ENCODE data around the gene PCDH18.

The PCDH18 gene, protein sequence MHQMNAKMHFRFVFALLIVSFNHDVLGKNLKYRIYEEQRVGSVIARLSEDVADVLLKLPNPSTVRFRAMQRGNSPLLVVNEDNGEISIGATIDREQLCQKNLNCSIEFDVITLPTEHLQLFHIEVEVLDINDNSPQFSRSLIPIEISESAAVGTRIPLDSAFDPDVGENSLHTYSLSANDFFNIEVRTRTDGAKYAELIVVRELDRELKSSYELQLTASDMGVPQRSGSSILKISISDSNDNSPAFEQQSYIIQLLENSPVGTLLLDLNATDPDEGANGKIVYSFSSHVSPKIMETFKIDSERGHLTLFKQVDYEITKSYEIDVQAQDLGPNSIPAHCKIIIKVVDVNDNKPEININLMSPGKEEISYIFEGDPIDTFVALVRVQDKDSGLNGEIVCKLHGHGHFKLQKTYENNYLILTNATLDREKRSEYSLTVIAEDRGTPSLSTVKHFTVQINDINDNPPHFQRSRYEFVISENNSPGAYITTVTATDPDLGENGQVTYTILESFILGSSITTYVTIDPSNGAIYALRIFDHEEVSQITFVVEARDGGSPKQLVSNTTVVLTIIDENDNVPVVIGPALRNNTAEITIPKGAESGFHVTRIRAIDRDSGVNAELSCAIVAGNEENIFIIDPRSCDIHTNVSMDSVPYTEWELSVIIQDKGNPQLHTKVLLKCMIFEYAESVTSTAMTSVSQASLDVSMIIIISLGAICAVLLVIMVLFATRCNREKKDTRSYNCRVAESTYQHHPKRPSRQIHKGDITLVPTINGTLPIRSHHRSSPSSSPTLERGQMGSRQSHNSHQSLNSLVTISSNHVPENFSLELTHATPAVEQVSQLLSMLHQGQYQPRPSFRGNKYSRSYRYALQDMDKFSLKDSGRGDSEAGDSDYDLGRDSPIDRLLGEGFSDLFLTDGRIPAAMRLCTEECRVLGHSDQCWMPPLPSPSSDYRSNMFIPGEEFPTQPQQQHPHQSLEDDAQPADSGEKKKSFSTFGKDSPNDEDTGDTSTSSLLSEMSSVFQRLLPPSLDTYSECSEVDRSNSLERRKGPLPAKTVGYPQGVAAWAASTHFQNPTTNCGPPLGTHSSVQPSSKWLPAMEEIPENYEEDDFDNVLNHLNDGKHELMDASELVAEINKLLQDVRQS

DNA sequence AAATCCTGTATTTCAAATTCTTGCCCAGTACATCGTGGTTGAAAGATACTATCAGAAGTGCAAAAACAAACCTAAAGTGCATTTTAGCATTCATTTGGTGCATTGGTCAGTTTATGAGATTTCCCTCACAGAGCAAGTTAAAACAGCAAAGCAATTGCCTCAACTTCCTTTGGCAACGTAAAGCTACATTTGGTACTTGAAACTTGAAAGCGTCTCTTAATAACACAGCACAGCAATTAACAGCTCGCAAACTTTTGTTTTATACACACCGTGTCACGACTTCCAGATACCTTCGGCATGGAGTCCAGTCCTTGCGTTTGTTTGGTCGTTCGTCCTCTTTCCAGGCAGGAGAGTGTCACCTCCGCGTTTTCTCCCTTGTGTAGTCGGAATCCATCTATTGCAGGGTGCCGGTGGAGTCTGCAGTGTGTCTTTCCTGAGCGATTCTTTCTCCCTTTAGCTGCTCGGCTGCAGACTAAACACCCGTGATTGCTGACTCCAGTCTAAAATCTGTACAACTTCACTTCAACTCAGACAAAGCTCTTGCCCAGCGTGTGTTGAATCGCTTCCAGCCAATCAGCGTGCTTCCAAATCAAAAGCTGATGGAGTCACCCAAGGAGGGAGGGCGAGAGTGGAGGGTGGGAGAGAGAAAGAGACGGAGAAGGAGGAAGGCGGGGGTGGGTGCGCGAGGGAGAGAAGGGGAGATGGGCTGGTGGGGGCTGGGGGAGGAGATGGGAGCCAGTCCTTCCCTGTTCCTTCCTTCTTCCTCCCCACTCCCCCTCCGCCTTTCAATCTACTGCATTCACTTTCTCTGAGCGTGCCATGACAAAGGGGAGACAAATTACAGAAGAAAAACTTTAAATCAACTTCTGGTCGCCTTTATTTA is at the start of gene PCDH18:
Gene PCDH18 (minus strand): TSS at position 509 of the 883 bp plus-strand sequence. CDS start 406 bp downstream, at position 103.
- H3K9me3 ChIP-seq (ENCODE audit: insufficient read depth, low read length, severe bottlenecking) = no peaks in the 10 kb centered on the region
- no peak within 1 kb of the TSS for H3K4me2 ChIP-seq (ENCODE audit: insufficient read depth, low read length)
- no peaks in the 10 kb centered on the region for H3K79me2 ChIP-seq (ENCODE audit: insufficient read depth, low read length)
- H3K36me3 ChIP-seq (ENCODE audit: insufficient read depth, low read length) = no peaks in the 10 kb centered on the region
- H4K20me1 ChIP-seq (ENCODE audit: insufficient read depth, low read length) = no peaks in the 10 kb centered on the region
- H3K9ac ChIP-seq (ENCODE audit: low read depth, low read length) = no peak within 1 kb of the TSS
- no peak within 1 kb of the TSS for H2AFZ ChIP-seq (ENCODE audit: low read depth, low read length)
- no peaks in the 10 kb centered on the region for H3K27me3 ChIP-seq (ENCODE audit: insufficient read depth, low read length, poor library complexity)
- H3K4me1 ChIP-seq (ENCODE audit: insufficient read depth, low read length) = no peaks in the 10 kb centered on the region
- TF ChIP-seq, protein P1, sequence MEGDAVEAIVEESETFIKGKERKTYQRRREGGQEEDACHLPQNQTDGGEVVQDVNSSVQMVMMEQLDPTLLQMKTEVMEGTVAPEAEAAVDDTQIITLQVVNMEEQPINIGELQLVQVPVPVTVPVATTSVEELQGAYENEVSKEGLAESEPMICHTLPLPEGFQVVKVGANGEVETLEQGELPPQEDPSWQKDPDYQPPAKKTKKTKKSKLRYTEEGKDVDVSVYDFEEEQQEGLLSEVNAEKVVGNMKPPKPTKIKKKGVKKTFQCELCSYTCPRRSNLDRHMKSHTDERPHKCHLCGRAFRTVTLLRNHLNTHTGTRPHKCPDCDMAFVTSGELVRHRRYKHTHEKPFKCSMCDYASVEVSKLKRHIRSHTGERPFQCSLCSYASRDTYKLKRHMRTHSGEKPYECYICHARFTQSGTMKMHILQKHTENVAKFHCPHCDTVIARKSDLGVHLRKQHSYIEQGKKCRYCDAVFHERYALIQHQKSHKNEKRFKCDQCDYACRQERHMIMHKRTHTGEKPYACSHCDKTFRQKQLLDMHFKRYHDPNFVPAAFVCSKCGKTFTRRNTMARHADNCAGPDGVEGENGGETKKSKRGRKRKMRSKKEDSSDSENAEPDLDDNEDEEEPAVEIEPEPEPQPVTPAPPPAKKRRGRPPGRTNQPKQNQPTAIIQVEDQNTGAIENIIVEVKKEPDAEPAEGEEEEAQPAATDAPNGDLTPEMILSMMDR (IDR thresholded peaks at IDR 0.05; ENCODE audit: borderline replicate concordance, extremely low read depth, low read length, poor library complexity, severe bottlenecking) = no peak
- ATAC-seq (ENCODE audit: insufficient read depth, low read depth) (no peak), DNase-seq (no peak)
- H3K4me3 ChIP-seq (ENCODE audit: low read depth in 1 of 2, low read length in 2 of 2) = no peak within 1 kb of the TSS
- H3K27ac ChIP-seq (ENCODE audit: low read length) = no peak within 1 kb of the TSS

DNA sequence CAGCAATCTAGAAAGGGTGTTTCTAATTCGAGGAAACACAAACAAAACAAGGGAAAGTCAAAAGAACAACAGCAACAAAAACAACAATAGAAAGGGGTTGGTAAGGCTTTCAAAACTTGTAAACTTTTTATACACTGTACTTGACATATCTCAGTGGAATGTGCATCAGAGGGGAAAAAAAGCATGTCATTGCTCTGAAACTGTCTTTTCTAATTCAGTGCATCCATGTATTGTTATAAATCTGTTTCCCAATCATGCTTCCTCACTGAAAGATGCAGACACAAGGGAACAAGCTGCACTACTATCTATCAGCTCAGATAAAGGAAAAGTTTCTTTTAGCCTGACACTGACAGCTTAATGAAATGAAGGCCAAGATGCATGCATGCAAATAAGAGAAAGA is 44.2 kb upstream of the PCDH18 start:
- no peak for DNase-seq
- TF ChIP-seq, protein P1 (IDR thresholded peaks at IDR 0.05; ENCODE audit: borderline replicate concordance, extremely low read depth, low read length, poor library complexity, severe bottlenecking) = no peak
- TF ChIP-seq EZH2 (IDR thresholded peaks at IDR 0.05; ENCODE audit: borderline replicate concordance, low read depth, low read length, severe bottlenecking) = no peak

DNA sequence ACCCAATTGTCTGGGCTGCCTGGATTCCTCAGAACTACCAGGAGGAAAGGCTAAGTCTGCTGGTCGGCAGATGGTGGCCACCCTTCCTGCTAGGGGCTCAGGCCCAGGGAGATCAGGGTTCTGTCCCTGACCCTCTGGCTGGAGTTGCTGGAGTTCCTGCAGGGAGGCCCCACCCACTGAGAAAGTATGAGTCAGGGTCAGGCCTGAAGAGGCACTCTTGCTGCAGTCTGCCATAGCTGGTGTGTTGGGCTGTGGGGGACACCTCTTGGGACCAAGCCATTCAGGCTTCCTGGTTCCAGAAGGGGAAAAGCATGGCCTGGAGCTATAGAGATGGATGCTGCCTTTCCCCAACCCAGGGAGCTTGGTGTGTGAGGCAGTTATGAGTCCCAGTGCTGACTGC is 40.4 kb upstream of the PCDH18 start:
- no peaks in the 10 kb centered on the region for H3K27me3 ChIP-seq (ENCODE audit: insufficient read depth, low read length, poor library complexity)
- ATAC-seq (ENCODE audit: insufficient read depth, low read depth) = no peak
- no peak for DNase-seq
- H3K4me3 ChIP-seq (ENCODE audit: low read depth in 1 of 2, low read length in 2 of 2) = no peak overlapping the region
- TF ChIP-seq EZH2 (IDR thresholded peaks at IDR 0.05; ENCODE audit: borderline replicate concordance, low read depth, low read length, severe bottlenecking) = no peak
- TF ChIP-seq, protein P1 (IDR thresholded peaks at IDR 0.05; ENCODE audit: borderline replicate concordance, extremely low read depth, low read length, poor library complexity, severe bottlenecking) = no peak
- no peak overlapping the region for H3K27ac ChIP-seq (ENCODE audit: low read length)
- H3K4me2 ChIP-seq (ENCODE audit: insufficient read depth, low read length) = no peak overlapping the region
- H3K36me3 ChIP-seq (ENCODE audit: insufficient read depth, low read length) = no peaks in the 10 kb centered on the region
- no peaks in the 10 kb centered on the region for H3K79me2 ChIP-seq (ENCODE audit: insufficient read depth, low read length)
- no peak overlapping the region for H2AFZ ChIP-seq (ENCODE audit: low read depth, low read length)
- H3K9me3 ChIP-seq (ENCODE audit: insufficient read depth, low read length, severe bottlenecking) = no peaks in the 10 kb centered on the region
- H4K20me1 ChIP-seq (ENCODE audit: insufficient read depth, low read length) = no peaks in the 10 kb centered on the region
- no peaks in the 10 kb centered on the region for H3K4me1 ChIP-seq (ENCODE audit: insufficient read depth, low read length)
- no peak overlapping the region for H3K9ac ChIP-seq (ENCODE audit: low read depth, low read length)

More for the DNA sequence above, 44.2 kb upstream of the PCDH18 start:
- H3K4me1 ChIP-seq (ENCODE audit: insufficient read depth, low read length) = no peaks in the 10 kb centered on the region
- no peak for ATAC-seq (ENCODE audit: insufficient read depth, low read depth)
- no peaks in the 10 kb centered on the region for H3K9me3 ChIP-seq (ENCODE audit: insufficient read depth, low read length, severe bottlenecking)
- H3K4me3 ChIP-seq (ENCODE audit: low read depth in 1 of 2, low read length in 2 of 2) = no peak overlapping the region
- no peak overlapping the region for H2AFZ ChIP-seq (ENCODE audit: low read depth, low read length)
- no peaks in the 10 kb centered on the region for H4K20me1 ChIP-seq (ENCODE audit: insufficient read depth, low read length)
- H3K27me3 ChIP-seq (ENCODE audit: insufficient read depth, low read length, poor library complexity) = no peaks in the 10 kb centered on the region
- no peak overlapping the region for H3K4me2 ChIP-seq (ENCODE audit: insufficient read depth, low read length)
- H3K9ac ChIP-seq (ENCODE audit: low read depth, low read length) = no peak overlapping the region
- no peaks in the 10 kb centered on the region for H3K36me3 ChIP-seq (ENCODE audit: insufficient read depth, low read length)
- H3K27ac ChIP-seq (ENCODE audit: low read length) = no peak overlapping the region
- no peaks in the 10 kb centered on the region for H3K79me2 ChIP-seq (ENCODE audit: insufficient read depth, low read length)

Measured in DND-41 (cell line).